K562 (cell line): Measurements from ENCODE around the gene UBAP2. TPM values are rescaled to one million over a fixed set of nuclear protein-coding genes. Genes with fewer than 3 reads are reported as not detected.

Experiments
- ATAC-seq: fragments of 200-7000 bp; cut with Tn5 transposase; 3 replicates; pipeline ENCODE4 v1.9.1; 2020; ENCODE audit warnings: moderate library complexity
- BruUV-seq: library from RNA; stranded (reverse); fragments of 400-500 nt; replicated peaks from 2 replicates; lab custom pipeline; 2021; lab: Mats Ljungman, UMichigan
- CTCF ChIA-PET: fragments of 300-600 bp; formaldehyde crosslinking; extraction: SDS; loops from one replicate; lab custom pipeline; 2021; ENCODE audit warnings: low intra/inter-chr PET ratio; lab: Yijun Ruan, JAX
- POLR2A ChIA-PET: fragments of 300-600, 350-650 bp; sonication (Branson Sonifier 250); formaldehyde crosslinking; extraction: SDS; loops from one replicate; lab custom pipeline; 2021; ENCODE audit warnings: antibody characterized with exemption, inconsistent platforms; lab: Yijun Ruan, JAX
- DNase-seq, 4 experiments: peaks; one replicate each; pipeline versions ENCODE4 v3.0.0 to v3.0.0-alpha.2; 2011 to 2018; ENCODE audit warnings: low spot score in 3 of 4, mixed read lengths in 3 of 4; ENCODE audit errors: extremely low read depth in 1 of 4
- FAIRE-seq: peaks from 2 replicates; lab custom pipeline; 2011; peaks lifted over from hg19 to GRCh38; lab: Jason Lieb, UNC
- H2AFZ ChIP-seq: 2 replicates; pipeline ENCODE4 v1.6.0; 2011; ENCODE audit warnings: low read depth, low read length, control low read depth, inconsistent platforms
- H3K27ac ChIP-seq: fragments of 200-600 bp; 3 replicates; pipeline ENCODE4 v1.8.0; 2011; ENCODE audit warnings: low read depth, mild to moderate bottlenecking, control low read depth, inconsistent platforms, low read length, moderate library complexity, mixed read lengths; ENCODE audit errors: extremely low read depth
- H3K27me3 ChIP-seq, 2 experiments: fragments of 300-600 bp in 1 of 2; 2 replicates in 1 of 2; 3 replicates in 1 of 2; pipeline versions ENCODE4 v1.6.0 to v1.8.0; 2011; ENCODE audit warnings: inconsistent platforms in 2 of 2, low read length in 2 of 2, mild to moderate bottlenecking in 1 of 2, mixed read lengths in 1 of 2, moderate library complexity in 1 of 2; ENCODE audit not compliant: control insufficient read depth in 2 of 2, insufficient read depth in 2 of 2
- H3K36me3 ChIP-seq: fragments of 300-600 bp; 3 replicates; pipeline ENCODE4 v1.8.0; 2011; ENCODE audit warnings: mild to moderate bottlenecking, low read length, inconsistent platforms; ENCODE audit not compliant: control insufficient read depth, insufficient read depth
- H3K4me1 ChIP-seq, 2 experiments: fragments of 200-600 bp in 1 of 2; replicated peaks in 1 of 2; 2 replicates in 1 of 2; 3 replicates in 1 of 2; pipeline versions ENCODE4 v1.5.1 to v1.8.0; 2011; ENCODE audit warnings: inconsistent platforms in 2 of 2, low read length in 2 of 2, mild to moderate bottlenecking in 1 of 2, mixed read lengths in 1 of 2, moderate library complexity in 1 of 2; ENCODE audit not compliant: control insufficient read depth in 2 of 2, insufficient read depth in 2 of 2
- H3K4me2 ChIP-seq: 2 replicates; pipeline ENCODE4 v1.6.1; 2011; ENCODE audit warnings: low read length, control low read depth, inconsistent platforms, mixed read lengths; ENCODE audit not compliant: insufficient read depth
- H3K4me3 ChIP-seq: fragments of 200-600 bp; sonication (generic), shearing (Covaris generic); 2 replicates; pipeline ENCODE4 v1.5.1; 2016; ENCODE audit warnings: control low read depth, inconsistent platforms
- H3K79me2 ChIP-seq: fragments of 200-600 bp; 3 replicates; pipeline ENCODE4 v1.8.0; 2011; ENCODE audit warnings: low read length, inconsistent platforms; ENCODE audit not compliant: control insufficient read depth, insufficient read depth
- H3K9ac ChIP-seq, 2 experiments: 2 replicates each; pipeline versions ENCODE4 v1.6.0 to v1.6.1; 2011; ENCODE audit warnings: low read depth in 2 of 2, low read length in 2 of 2, control low read depth in 1 of 2, inconsistent platforms in 1 of 2, mild to moderate bottlenecking in 1 of 2, mixed read lengths in 1 of 2; ENCODE audit not compliant: insufficient read depth in 1 of 2
- H3K9me1 ChIP-seq: one replicate; pipeline ENCODE4 v1.6.0; 2011; ENCODE audit warnings: inconsistent platforms, mild to moderate bottlenecking, low read length, moderate library complexity; ENCODE audit not compliant: control insufficient read depth, insufficient read depth
- H3K9me3 ChIP-seq: replicated peaks from 2 replicates; pipeline ENCODE4 v1.5.1; 2011; ENCODE audit warnings: low read depth, low read length, inconsistent platforms; ENCODE audit not compliant: control insufficient read depth, insufficient read depth
- H4K20me1 ChIP-seq: replicated peaks from 2 replicates; pipeline ENCODE4 v1.6.1; 2011; ENCODE audit warnings: low read length, inconsistent platforms, mixed read lengths; ENCODE audit not compliant: control insufficient read depth, insufficient read depth
- CREB1 ChIP-seq, 2 experiments: sonication (generic) in 1 of 2; formaldehyde crosslinking in 1 of 2; IDR thresholded peaks; 2 replicates each; pipeline versions ENCODE4 v1.6.1 to v1.8.0; 2012 to 2022; ENCODE audit warnings: inconsistent platforms in 1 of 2, mild to moderate bottlenecking in 1 of 2, missing genetic modification reagents in 1 of 2, moderate library complexity in 1 of 2
- DPF2 ChIP-seq: fragments of 450-650 bp; IDR thresholded peaks from 2 replicates; pipeline ENCODE4 v1.6.1; 2016
- E2F8 ChIP-seq: fragments of 450-650 bp; IDR thresholded peaks from 2 replicates; pipeline ENCODE4 v1.7.1; 2018; ENCODE audit warnings: mild to moderate bottlenecking, low read depth; ENCODE audit not compliant: partially characterized antibody
- HDAC1 ChIP-seq, 2 experiments: fragments of 450-650 bp; IDR thresholded peaks; 2 replicates each; pipeline ENCODE4 v1.6.1; 2016 to 2017; ENCODE audit warnings: inconsistent platforms in 1 of 2, mild to moderate bottlenecking in 1 of 2, moderate library complexity in 1 of 2
- MECOM ChIP-seq: fragments of 250-450 bp; sonication (Bioruptor Pico); IDR thresholded peaks from 2 replicates; pipeline ENCODE4 v1.8.0; 2022; ENCODE audit warnings: inconsistent platforms
- PKNOX1 ChIP-seq: fragments of 450-650 bp; IDR thresholded peaks from 2 replicates; pipeline ENCODE4 v1.6.1; 2016
- RBBP5 ChIP-seq: fragments of 200-600 bp; sonication (generic); IDR thresholded peaks from 2 replicates; pipeline ENCODE4 v1.6.1; 2012; ENCODE audit warnings: borderline replicate concordance, mild to moderate bottlenecking, low read length, control low read depth, inconsistent platforms; ENCODE audit not compliant: insufficient read depth, poor library complexity, severe bottlenecking
- SP1 ChIP-seq: sonication (generic); formaldehyde crosslinking; IDR thresholded peaks from 2 replicates; pipeline ENCODE4 v1.8.1; 2022; ENCODE audit warnings: mild to moderate bottlenecking, missing genetic modification reagents
- TBP ChIP-seq: optimal IDR thresholded peaks from 2 replicates; pipeline ENCODE3; 2011; ENCODE audit warnings: low read depth, low read length, improper control_type of control experiment
- ZNF449 ChIP-seq: fragments of 250-450 bp; sonication (Bioruptor Pico); IDR thresholded peaks from 2 replicates; pipeline ENCODE4 v1.8.0; 2022; ENCODE audit warnings: moderate library complexity, mild to moderate bottlenecking, inconsistent platforms
- WGBS: fragments of 100-300 bp; shearing (Covaris generic); methylation state at CpG from one replicate; pipeline ENCODE4 v1.1.6; 2016; ENCODE audit warnings: low coverage, mixed read lengths; ENCODE audit not compliant: insufficient coverage; ENCODE audit errors: missing lambda C conversion rate; 5-methylcytosine and 5-hydroxymethylcytosine counted together
- in situ Hi-C: fragments of 300-500 bp; cut with MboI; formaldehyde crosslinking; loops from 4 replicates; pipeline ENCODE4 v1.15.0; 2018; ENCODE audit warnings: inconsistent platforms, mixed read lengths
- intact Hi-C: fragments of 100-400 bp; cut with micrococcal nuclease; formaldehyde crosslinking; loops from 2 replicates; pipeline ENCODE4 v1.14.2; 2022
- polyA plus RNA-seq, 8 experiments: library from polyadenylated mRNA; depleted of rRNA in 4 of 8; stranded (reverse) in 5 of 8; unstranded in 3 of 8; fragments of >200 nt; fragmentation: Nextera tagmentation in 2 of 8; fragmentation: Illumina TruSeq in 1 of 8; extraction: Ambion mirVana in 2 of 8; extraction: Trizol in 1 of 8; gene quantifications; 2 replicates each; pipeline versions ENCODE4 v1.2.1 to v1.2.3, GENCODE V29; 2011 to 2014; ENCODE audit warnings: inconsistent platforms in 1 of 8, missing spikeins in 1 of 8
- total RNA-seq, 7 experiments: library from RNA; depleted of rRNA in 6 of 7; stranded (reverse); fragments of >200 nt in 6 of 7; fragmentation: Illumina TruSeq in 2 of 7; extraction: Trizol in 2 of 7; gene quantifications; 2 replicates each; pipeline versions ENCODE4 v1.2.1 to v1.2.3, GENCODE V29; 2011 to 2021; ENCODE audit warnings: low replicate concordance in 1 of 7

The UBAP2 gene
- total and polyA plus RNA-seq, 9 of the 15 experiments (the other 6 are each of a cell fraction or from before 2014, with no cell fraction given) = 8.7 to 47.9 (median 18.7) TPM

- TF ChIP-seq MECOM (peak; percentile 64; the same call in 1 of the 2 replicates), ZNF449 (no peak), TBP (peak; percentile 32)
Measured at GRCh38 chr9:34049630-34050384, 1.1 kb upstream of the UBAP2 start (continued).

GRCh38 chr9:34047864-34048726, 592 bp downstream of the UBAP2 start:
- BruUV-seq = no TSS peak
- CTCF ChIA-PET = no interaction called here
- H3K79me2 ChIP-seq = peaks cover 55% of the 10 kb centered on the region
- no peaks in the 10 kb centered on the region for H3K27me3 ChIP-seq
- no peaks in the 10 kb centered on the region for H3K9me1 ChIP-seq
- peak overlapping the region; percentile 72 for H3K4me3 ChIP-seq
- peaks cover 16% of the 10 kb centered on the region; the same call in 1 of the 3 replicates for H3K36me3 ChIP-seq
- no peaks in the 10 kb centered on the region for H4K20me1 ChIP-seq
- peak overlapping the region; percentile 88 to 99 for H3K9ac ChIP-seq
- H3K4me2 ChIP-seq = peak overlapping the region; percentile 90
- peak; percentile 70 to 84 (median 76) for DNase-seq
- H2AFZ ChIP-seq = peak overlapping the region; percentile 100
- in situ Hi-C loops (no loop called here), intact Hi-C loops (no loop called here)
- peaks cover 5 to 15% of the 10 kb centered on the region in 2 experiments; a peak in 4 of 5 replicates for H3K4me1 ChIP-seq
- peak overlapping the region; percentile 98 for H3K27ac ChIP-seq
- peak; percentile 76 for ATAC-seq
- WGBS = 0% methylated on average over 12 of the region's 29 CpGs
- no peaks in the 10 kb centered on the region for H3K9me3 ChIP-seq
- POLR2A ChIA-PET = interaction anchor here (0.6 to 3.0 kb wide), 13 partner anchors 9 to 486 kb away, joined by 3 to 12 read pairs (median 4); partner anchors contain the start of genes MYORG and UBAP1
- FAIRE-seq = no peak
- no peak for TF ChIP-seq CREB1 (IDR thresholded peaks at IDR 0.05)
- TF ChIP-seq CREB1 (CRISPR knock-in tag; IDR thresholded peaks at IDR 0.05) = no peak
- peak; percentile 4 for TF ChIP-seq RBBP5
- 0 out of 2 replicates have a peak, but pooled peaks have one; percentile 25 for TF ChIP-seq DPF2
- TF ChIP-seq SP1 = peak; percentile 2
- peak in 1 of 2 experiments; percentile 57; a peak in 2 of 4 replicates for TF ChIP-seq HDAC1 (IDR thresholded peaks at IDR 0.05)
- TF ChIP-seq PKNOX1 = peak; percentile 47; the same call in 1 of the 2 replicates
- no peak for TF ChIP-seq E2F8
